Breast epithelium (tissue), 3 donors: ENCODE measurements around the gene ADCY5.

ENCODE experiments used
- POLR2A ChIP-seq: fragments of 450-650 bp; IDR thresholded peaks from one replicate; pipeline ENCODE4 v1.6.1; 2016; ENCODE audit warnings: antibody characterized with exemption, mild to moderate bottlenecking, moderate library complexity
- TF ChIP-seq, protein P1 (sequence below), 3 donors: fragments of 450-650 bp; IDR thresholded peaks; one replicate each; pipeline ENCODE4 v1.5.1; 2016 to 2017; ENCODE audit warnings: antibody characterized with exemption in 3 of 3, mild to moderate bottlenecking in 3 of 3, moderate library complexity in 3 of 3

- TF ChIP-seq, protein P1, sequence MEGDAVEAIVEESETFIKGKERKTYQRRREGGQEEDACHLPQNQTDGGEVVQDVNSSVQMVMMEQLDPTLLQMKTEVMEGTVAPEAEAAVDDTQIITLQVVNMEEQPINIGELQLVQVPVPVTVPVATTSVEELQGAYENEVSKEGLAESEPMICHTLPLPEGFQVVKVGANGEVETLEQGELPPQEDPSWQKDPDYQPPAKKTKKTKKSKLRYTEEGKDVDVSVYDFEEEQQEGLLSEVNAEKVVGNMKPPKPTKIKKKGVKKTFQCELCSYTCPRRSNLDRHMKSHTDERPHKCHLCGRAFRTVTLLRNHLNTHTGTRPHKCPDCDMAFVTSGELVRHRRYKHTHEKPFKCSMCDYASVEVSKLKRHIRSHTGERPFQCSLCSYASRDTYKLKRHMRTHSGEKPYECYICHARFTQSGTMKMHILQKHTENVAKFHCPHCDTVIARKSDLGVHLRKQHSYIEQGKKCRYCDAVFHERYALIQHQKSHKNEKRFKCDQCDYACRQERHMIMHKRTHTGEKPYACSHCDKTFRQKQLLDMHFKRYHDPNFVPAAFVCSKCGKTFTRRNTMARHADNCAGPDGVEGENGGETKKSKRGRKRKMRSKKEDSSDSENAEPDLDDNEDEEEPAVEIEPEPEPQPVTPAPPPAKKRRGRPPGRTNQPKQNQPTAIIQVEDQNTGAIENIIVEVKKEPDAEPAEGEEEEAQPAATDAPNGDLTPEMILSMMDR (IDR thresholded peaks at IDR 0.05): no peak
- no peak for TF ChIP-seq POLR2A
Measured at GRCh38 chr3:123439806-123440580, 8.9 kb downstream of the ADCY5 start.
